GM18505 (cell line): ENCODE measurements around the gene CELA2A.
"Not testable (repeated sequence)": the region's sequence is repeated elsewhere in the genome, so short reads cannot be mapped to it uniquely, and the experiment has no call there.

Experiments used
- ATAC-seq: cut with Tn5 transposase; IDR thresholded peaks from one replicate; pipeline ENCODE4 v1.9.1; 2021; ENCODE audit not compliant: unreplicated experiment
- POLR2A ChIP-seq: IDR thresholded peaks from 4 replicates; pipeline ENCODE4 v1.6.1; 2011; ENCODE audit warnings: borderline replicate concordance; ENCODE audit not compliant: insufficient read depth, insufficient read length; ENCODE audit errors: extremely low read depth

Gene CELA2A

DNA sequence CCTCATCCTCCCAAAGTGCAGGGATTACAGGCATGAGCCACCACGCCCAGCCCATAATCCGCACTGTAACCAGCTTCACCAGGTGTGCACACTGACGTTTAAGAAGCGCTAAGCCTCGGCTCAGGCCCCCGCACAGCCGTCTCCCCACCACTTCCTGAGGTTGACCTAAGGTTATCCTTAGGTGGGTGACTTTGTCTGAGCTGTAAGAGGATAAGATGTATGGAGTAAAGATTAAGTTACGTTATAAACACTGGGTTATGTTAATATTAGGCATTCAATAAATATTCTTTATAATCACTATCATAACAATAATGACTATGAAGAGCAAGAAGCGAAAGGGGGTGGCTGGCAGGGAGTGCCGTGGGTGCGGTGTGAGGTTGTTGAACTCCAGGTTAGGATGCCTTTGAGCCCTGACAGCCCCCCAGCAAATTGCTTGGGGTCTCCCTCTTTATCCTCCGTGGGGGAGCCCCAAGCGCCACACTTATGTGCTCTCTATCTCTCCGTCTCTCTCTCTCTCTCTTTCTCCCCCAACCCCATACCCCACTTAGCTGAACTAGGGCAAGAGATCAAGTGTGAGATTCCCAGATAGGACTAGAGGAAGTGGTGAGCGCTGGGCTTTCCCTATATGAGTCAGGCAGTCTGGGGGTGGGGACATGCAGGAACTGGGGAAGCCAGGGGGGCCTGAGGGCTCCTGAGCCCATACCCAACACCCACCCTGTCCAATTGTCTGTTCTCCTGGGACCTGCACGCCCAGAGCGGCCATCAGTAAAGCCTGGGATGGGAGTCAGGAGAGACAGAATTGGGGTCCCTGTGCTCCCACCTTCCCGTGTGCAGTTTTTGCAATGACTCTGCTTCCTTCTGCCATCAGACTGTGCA is 39.2 kb upstream of the CELA2A start:
- no peak for TF ChIP-seq POLR2A
- no peak for ATAC-seq

DNA sequence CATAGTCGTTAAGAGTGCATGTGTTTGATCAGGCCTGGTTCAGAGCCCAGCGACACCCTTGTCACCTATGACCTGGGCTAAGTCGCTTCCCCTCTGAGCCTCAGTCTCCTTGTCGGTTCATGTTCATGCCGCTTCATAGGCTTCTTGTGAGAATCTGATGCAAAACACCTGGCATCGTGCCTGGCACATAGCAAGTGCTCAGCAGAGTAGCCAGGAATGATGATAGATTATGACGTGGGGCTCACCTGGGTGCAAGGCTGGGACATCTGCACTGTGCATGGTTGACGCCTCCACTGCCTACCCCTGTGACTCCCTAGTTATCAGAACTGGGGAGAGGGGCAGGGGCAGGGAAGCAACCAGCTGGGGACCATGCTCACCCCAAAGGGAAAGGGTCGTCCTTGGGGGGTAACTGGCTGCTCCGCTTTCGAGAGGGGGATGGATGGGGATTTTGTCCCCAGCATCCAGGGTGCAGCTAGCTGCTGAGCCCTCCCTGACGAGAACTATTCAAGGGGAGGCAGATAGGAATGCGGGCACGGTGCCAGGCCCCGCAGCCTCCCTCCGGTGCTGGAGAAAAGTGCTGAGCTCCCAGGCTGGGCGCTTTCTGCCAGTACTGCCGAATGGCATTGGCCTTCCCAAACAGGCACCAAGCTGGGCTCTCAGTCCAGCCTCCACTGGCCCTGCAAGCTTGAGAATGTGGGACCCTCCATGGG is 37.6 kb upstream of the CELA2A start:
- no peak for TF ChIP-seq POLR2A
- no peak for ATAC-seq

DNA sequence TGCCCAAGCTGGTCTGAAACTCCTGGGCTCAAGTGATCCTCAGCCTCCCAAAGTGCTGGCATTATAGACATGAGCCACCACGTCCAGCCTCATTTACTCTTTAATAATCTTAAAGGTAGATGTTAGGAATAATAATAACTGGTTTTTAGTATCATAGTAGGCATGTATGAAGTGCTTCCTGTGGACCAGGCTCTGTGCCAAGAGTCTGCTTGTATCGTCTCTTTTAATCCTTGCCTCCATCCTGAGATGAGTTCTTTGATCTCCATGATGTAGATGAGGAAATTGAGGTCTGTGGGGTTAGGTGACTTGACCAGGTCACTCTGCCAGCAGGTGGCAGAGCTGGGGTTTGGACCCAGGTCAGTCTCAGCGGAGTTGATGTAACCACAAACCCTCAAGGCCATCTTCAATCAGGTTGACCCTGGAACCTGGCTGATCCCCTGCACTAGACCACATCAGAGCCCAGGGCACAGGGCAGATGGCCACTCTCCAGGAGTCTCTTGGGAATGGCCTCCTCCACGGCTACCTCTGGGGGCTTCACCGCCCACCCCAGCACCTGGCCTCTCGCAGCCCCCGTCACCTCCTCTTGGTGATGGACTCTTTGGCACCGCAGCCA is 35.6 kb upstream of the CELA2A start:
- no peak for TF ChIP-seq POLR2A
- ATAC-seq, result no peak

DNA sequence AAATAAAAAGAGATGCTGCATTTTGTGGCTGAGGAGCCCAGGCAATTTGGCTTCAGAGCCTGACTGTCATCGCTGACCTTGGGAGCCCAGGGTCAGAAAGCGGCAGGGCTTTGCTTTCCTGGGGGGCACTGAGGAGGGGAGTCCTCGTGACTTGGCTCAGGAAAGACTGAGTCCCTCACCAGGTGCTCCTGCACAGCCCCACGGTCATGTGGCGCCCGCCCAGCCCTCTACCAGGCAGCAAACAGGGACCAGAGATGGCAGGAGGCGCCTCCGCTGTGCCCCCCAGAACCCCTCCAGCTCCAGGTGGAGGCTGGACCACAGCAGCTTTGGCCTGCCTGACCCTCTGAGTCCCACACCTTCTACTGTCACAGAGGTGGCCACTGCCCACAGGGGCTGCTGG is 33.7 kb upstream of the CELA2A start:
- no peak for TF ChIP-seq POLR2A
- no peak for ATAC-seq

DNA sequence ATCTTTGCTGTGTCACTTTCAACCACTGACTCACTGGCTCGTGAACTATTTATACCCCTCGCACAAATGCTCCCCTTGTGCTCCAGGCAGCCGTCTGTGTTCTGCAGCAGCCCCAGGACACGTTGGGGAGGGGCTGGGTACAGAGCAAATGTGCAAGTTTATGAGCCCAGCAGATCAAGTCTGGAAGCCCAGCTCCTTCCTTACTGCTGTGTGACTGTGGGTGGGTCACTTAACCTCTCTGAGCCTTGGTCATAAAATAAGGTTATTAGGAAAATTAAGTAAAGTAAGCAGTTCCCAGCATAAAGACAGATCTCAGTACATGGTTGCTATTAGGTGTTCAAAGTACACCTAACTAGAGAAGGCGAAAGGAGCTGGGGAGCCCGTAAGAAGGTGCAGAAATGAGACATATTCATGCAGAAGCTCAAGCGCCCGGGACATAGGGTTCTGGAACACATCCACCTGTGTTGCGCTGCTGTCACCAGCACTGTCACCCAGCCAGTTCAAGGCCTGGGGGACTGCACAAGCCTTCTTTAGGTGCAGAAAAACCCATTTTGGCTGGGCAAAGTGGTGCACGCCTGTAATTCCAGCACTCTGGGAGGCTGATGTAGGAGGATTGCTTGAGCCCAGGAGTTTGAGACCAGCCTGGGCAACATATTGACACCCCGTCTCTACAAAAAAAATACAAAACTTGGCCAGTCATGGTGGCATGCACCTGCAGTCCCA is 33.0 kb upstream of the CELA2A start:
- ATAC-seq, result no peak
- TF ChIP-seq POLR2A, result no peak

DNA sequence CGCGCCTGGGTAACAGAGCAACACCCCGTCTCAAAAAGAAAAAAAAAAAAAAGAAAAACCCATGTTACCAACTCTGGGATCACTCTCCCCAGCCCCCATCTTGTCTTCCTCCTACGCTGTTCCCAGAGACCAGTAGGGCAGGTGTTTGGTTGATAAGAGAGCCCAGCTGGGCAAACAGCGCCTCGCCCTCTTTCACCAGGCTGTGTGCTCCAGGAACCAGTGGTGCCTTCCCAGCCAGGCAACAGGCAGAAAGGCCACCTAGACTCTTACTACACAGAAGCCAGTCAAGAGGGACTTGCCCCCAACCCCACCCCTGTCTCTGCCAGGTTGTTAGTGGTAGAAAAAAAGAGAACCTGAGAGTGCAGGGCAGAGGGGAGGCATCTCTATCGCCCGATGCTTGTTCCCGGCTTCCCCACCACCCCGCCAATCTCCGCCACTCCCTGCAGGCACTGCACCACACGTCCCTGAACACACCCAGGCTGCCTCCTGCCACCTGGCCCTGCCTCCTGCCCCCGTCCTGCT is 32.3 kb upstream of the CELA2A start:
- no peak for TF ChIP-seq POLR2A
- no peak for ATAC-seq

DNA sequence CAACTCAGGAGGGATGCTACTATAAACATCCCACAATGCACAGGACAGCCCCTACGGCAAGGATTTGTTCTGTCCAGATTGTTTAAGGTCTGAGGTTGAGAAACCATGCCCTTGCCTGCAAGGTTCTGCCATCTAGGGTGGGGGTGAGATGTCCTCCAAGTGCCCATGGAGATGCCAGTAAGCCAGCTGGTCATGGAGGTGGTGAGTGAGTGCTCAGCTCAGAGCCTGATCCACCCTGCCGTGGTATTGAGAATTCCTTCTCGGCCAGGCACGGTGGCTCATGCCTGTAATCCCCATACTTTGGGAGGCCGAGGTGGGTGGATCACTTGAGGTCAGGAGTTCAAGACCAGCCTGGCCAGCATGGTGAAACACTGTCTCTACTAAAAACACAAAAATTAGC is 31.6 kb upstream of the CELA2A start:
- no peak for ATAC-seq
- no peak for TF ChIP-seq POLR2A

DNA sequence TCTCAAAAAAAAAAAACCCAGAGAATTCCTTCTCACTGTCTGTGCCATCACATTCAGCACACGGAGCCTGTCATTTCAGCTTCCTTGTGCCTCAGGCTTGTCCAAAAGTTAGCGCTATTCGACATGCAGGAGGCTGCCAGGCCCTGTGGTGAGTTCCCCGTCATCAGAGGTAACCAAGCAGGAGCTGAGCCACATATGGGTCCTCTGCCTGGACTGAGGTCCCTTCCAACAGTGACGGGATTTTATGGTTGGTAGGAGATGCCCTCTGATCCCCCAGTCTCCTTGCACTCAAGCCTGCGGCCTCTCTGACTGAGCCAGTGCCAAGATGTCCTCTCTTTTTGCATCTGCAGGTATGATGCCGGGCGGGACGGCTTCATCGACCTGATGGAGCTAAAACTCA is 31.0 kb upstream of the CELA2A start:
- no peak for ATAC-seq
- no peak for TF ChIP-seq POLR2A

DNA sequence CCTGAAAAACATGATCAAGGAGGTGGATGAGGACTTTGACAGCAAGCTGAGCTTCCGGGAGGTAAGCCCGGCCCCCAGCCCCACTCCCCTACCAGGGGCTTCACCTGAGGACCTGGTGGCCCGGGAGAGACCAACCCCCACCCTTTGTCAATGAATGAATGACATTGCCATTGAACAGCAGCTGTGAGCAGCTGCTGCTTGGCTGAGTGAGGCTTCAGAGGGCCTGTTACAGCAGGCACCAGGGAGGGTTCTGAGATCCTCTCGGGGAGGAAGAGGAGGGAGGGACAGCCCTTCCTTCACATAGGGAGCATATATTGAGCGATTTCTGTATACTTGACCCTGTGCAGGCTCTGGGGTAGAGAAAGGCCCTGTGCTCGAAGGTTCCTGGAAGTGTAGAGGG is 30.6 kb upstream of the CELA2A start:
- no peak for TF ChIP-seq POLR2A
- no peak for ATAC-seq

DNA sequence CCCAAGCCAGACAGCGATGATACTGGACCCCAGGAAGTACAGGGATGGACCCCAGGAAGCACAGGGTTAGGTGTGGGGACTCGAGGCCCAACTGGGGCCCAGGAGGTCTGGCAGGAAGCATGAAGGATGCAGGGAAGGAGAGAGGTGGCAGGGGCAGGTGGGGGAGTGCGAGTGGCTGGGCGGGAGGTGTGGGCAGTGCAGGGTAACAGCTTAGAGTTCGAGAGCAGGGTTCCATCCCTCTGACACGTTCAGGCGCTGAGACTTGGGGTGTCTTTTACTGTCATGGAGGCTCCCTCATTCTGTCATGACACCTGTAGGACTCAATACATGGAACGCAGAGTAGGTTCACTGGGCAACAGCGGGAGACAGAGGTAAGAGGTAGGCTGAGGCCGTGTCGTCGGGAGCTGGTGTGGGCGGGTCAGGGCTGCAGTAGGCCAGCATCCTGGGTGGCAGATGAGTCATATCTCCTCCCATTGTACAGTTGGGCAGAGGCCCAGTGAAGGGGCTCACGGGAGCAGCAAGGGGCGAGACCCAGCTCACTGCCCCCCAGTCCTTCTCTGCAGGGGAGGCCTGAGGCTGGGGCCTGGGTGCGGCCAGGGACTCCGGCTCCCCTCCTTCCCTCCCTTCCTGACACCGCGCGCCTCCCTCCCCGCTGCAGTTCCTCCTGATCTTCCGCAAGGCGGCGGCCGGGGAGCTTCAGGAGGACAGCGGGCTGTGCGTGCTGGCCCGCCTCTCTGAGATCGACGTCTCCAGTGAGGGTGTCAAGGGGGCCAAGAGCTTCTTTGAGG is 29.8 kb upstream of the CELA2A start:
- no peak for TF ChIP-seq POLR2A
- no peak for ATAC-seq

DNA sequence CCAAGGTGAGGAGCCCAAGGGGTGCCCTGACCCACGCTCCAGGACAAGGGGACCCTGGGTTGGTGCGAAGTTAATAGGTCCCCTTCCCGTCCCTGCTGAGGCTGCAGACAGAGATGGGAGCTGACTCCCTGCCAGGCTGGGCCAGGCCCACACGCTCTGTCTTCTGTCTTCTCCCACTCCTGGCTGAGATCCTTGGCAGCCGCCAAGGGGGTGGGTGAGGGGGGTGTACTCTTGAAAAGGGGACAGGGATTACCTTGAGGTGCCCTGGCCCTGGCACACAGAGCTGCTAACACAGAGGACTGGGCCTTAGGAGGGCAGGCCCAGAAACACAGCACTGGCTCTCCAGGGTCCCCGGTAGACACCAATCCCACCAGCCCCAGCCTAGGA is 29.3 kb upstream of the CELA2A start:
- ATAC-seq, result no peak
- no peak for TF ChIP-seq POLR2A

DNA sequence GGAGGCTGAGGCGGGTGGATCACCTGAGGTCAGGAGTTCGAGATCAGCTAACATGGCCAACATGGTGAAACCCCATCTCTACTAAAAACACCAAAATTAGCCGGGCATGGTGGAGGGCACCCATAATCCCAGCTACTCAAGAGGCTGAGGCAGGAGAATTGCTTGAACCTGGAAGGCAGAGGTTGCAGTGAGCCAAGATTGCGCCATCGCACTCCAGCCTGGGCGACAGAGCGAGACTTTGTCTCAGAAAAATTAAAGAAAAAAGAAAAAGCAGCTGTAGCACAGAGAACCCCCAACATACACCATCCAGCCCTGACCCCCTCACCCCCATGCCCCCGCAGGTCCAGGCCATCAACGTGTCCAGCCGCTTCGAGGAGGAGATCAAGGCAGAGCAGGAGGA is 28.3 kb upstream of the CELA2A start:
- not testable (repeated sequence) for ATAC-seq
